AG09319 (cell line): ENCODE data around the gene FNDC4.

ENCODE experiments used
- DNase-seq: peaks from one replicate; pipeline ENCODE4 v3.0.0-alpha.2; 2010; ENCODE audit warnings: low read depth; ENCODE audit errors: extremely low read depth
- CTCF ChIP-seq: IDR thresholded peaks from 2 replicates; pipeline ENCODE4 v1.5.1; 2011; ENCODE audit warnings: low read depth, mild to moderate bottlenecking, inconsistent platforms, low read length, moderate library complexity

FNDC4 gene

GRCh38 chr2:27501042-27501441 lies 6.0 kb upstream of the FNDC4 start:
- no peak for DNase-seq
- TF ChIP-seq CTCF = no peak

- no peak for DNase-seq
Observed at GRCh38 chr2:27498975-27499374, 4.0 kb upstream of the FNDC4 start.

GRCh38 chr2:27497288-27497627 lies 2.3 kb upstream of the FNDC4 start:
- TF ChIP-seq CTCF = no peak
- no peak for DNase-seq

More at GRCh38 chr2:27498975-27499374, 4.0 kb upstream of the FNDC4 start:
- no peak for TF ChIP-seq CTCF

- no peak for DNase-seq
- TF ChIP-seq CTCF = no peak
Observed at GRCh38 chr2:27496357-27497287, 1.6 kb upstream of the FNDC4 start, which contains the start of gene GCKR. Gene GCKR, plus strand, starts transcription at chr2:27496839. Its CDS starts 66 bp downstream, at chr2:27496905.

- DNase-seq = no peak
- no peak for TF ChIP-seq CTCF
Observed at GRCh38 chr2:27495840-27496356, 898 bp upstream of the FNDC4 start.

GRCh38 chr2:27494284-27494943 lies 586 bp downstream of the FNDC4 start:
- no peak; the same call in 1 of the 2 replicates for TF ChIP-seq CTCF
- DNase-seq = peak; percentile 23

GRCh38 chr2:27493948-27494283 lies 1.1 kb downstream of the FNDC4 start:
- no peak for TF ChIP-seq CTCF
- DNase-seq = no peak
